GM12891 (cell line): ENCODE measurements around the gene PI4K2A.
"Not testable (repeated sequence)": the region's sequence is repeated elsewhere in the genome, so short reads cannot be mapped to it uniquely, and the experiment has no call there.

Source experiments
- DNase-seq: peaks from one replicate; pipeline ENCODE4 v3.0.0; 2011; ENCODE audit warnings: low spot score; ENCODE audit not compliant: insufficient read length
- FAIRE-seq: peaks from 2 replicates; lab custom pipeline; 2011; peaks lifted over from hg19 to GRCh38; lab: Jason Lieb, UNC
- PAX5 ChIP-seq: IDR thresholded peaks from 2 replicates; pipeline ENCODE4 v1.6.1; 2011; ENCODE audit warnings: low read length, moderate library complexity, mild to moderate bottlenecking; ENCODE audit not compliant: insufficient read depth, severe bottlenecking
- POLR2A ChIP-seq: IDR thresholded peaks from 2 replicates; pipeline ENCODE4 v1.6.1; 2011; ENCODE audit warnings: low read depth, low read length, control low read depth
- POLR2AphosphoS5 ChIP-seq: IDR thresholded peaks from 2 replicates; pipeline ENCODE4 v1.6.1; 2011; ENCODE audit warnings: low read depth, low read length, control low read depth
- POU2F2 ChIP-seq: IDR thresholded peaks from 2 replicates; pipeline ENCODE4 v1.6.1; 2011; ENCODE audit warnings: low read depth, mild to moderate bottlenecking, control low read depth, low read length, moderate library complexity
- SPI1 ChIP-seq: IDR thresholded peaks from 2 replicates; pipeline ENCODE4 v1.6.1; 2011; ENCODE audit warnings: low read depth, low read length, control low read depth
- TAF1 ChIP-seq: IDR thresholded peaks from 2 replicates; pipeline ENCODE4 v1.6.1; 2011; ENCODE audit warnings: low read depth, low read length, control low read depth

Gene PI4K2A

GRCh38 chr10:97685395-97685958 is 45.0 kb downstream of the PI4K2A start:
- DNase-seq (no peak), FAIRE-seq (no peak)
- TF ChIP-seq POU2F2, result no peak
- TF ChIP-seq POLR2A, result no peak
- TF ChIP-seq PAX5, result no peak
- TF ChIP-seq SPI1, result no peak
- no peak for TF ChIP-seq TAF1
- TF ChIP-seq POLR2AphosphoS5, result no peak

DNA sequence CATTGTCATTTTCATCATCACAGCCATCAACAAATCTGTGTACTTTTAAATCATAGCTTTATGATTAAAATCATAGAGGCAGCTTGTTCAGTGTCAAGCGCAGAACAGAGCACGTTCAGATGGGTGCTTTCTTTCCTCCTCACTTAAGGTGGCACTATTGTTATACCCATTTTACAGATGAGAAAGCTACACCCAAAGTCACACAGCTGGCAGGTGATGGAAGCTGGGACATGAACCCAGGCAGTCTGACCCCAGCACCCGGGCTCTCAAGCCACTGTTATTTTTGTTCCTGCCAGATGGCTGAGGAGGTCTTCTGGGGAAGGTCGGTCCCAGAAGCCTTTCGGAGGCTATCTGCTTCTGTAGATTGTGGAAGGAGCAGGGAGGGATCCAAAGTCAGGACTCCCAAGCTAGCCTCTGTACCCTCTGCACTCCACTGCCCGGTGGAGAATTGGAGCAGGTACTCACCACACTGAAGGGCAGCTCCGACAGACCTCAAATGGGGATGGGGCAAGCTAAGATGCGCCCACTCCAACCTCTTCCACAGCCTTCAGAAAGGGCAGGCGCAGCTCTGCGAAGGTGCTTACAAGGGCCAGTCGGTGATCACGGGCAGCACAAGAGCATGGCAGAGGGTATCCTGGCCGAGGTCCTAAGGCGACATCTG is 46.0 kb downstream of the PI4K2A start:
- TF ChIP-seq SPI1 (no peak), POU2F2 (no peak), TAF1 (no peak), PAX5 (no peak), POLR2A (no peak), POLR2AphosphoS5 (no peak)
- DNase-seq, result no peak
- FAIRE-seq, result peak; percentile 56

DNA sequence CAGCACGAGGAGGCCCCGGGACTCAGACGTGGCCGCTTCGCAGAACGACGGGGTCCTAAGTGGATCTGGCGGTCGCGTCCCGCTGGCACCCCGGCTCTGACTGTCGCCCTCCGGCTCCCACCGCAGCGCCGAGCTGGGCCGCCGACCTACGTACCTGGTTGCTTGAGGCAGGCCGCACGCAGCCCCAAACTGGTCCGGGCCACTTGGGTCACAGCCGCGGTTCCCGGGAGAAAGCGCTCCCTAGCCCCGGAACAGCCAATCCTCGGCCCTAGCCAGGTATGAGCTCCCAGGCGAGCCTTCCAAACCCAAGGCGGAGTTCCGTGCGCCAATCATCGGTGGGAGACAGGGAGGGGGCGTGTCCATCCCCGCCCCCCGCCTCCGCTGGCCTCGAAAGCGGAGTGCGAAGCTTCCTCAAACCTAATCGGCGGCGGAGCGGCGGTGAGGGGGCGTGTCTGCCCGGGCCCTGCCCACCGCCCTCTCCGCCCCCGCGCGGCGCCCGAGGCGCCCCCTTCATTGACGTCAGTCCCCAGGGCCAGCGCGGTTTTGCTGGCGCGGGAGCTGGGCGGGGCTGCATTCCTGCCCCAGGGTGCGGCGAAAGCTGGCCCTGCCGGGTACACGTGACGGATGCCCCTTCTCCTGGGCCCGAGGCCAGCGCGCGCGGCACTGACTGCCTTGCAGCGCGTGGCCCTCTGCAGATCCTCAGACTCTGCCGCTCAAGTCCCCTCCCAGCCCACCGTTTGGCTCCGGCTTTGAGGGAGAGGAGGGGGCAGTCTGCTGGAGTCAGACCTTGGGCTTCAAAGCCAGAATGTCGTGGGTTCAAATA is 46.7 kb downstream of the PI4K2A start, which contains the start of gene AVPI1:
Gene AVPI1 (minus strand): TSS at position 280 of the 823 bp plus-strand sequence. CDS start 7,336 bp downstream, outside the sequence.
- peak; percentile 94 for FAIRE-seq
- peak; percentile 88 for DNase-seq
- TF ChIP-seq TAF1 (no peak), SPI1 (0 out of 2 replicates have a peak, but pooled peaks have one; percentile 6), POU2F2 (0 out of 2 replicates have a peak, but pooled peaks have one; percentile 37), POLR2A (peak; percentile 37; the same call in 1 of the 2 replicates)

GRCh38 chr10:97687785-97688781 is 47.6 kb downstream of the PI4K2A start:
- peak; percentile 59 for FAIRE-seq
- DNase-seq, result no peak
- no peak for TF ChIP-seq SPI1

DNA sequence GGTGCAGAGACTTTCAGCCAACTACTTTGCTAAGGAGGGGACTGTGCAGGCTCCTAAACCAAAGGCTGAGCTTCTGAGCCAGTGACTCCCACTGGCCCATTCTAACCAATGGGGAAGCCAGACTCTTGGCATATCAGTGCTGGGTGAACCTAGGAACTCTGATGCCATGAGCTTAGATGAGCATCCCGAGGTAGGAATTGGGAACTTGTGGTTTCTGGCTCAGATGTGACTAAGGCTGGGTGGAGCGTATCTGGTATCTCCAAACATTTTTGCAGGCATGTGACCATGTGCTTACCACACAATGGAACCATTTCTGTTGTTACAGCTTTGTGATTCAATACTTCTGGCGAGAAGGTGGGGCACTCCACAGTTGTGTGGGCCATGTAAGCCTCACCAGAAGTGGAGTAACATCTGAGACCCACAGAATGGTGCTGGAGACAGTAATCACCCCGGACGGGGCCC is 49.1 kb downstream of the PI4K2A start:
- TF ChIP-seq POLR2A (no peak), PAX5 (no peak)
- DNase-seq (no peak), FAIRE-seq (no peak)

GRCh38 chr10:97690133-97690532 is 49.7 kb downstream of the PI4K2A start:
- no peak for FAIRE-seq
- DNase-seq, result no peak
- TF ChIP-seq SPI1 (no peak), POLR2AphosphoS5 (no peak), POU2F2 (no peak), POLR2A (no peak), TAF1 (no peak), PAX5 (no peak)

DNA sequence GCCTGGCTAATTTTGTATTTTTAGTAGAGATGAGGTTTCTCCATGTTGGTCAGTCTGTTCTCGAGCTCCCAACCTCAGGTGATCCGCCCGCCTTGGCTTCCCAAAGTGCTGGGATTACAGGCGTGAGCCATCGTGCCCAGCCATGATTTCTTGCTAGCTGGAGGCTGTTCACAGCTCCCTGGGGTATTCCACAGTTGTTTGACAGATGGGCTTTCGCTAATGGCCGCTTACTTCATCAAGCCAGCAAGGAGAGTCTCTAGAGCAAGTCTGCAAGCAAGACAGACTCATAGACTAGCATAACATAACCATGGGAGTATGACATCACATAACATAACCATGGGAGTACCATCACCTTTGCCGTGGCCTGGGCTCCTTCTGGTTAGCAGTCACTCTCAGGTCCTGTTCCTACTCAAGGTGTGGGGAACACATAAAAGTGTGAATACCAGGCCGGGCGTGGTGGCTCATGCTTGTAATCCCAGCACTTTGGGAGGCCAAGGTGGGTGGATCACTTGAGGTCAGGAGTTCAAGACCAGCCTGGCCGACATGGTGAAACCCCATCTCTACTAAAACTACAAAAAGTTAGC is 57.7 kb downstream of the PI4K2A start:
- not testable (repeated sequence) for FAIRE-seq, DNase-seq

GRCh38 chr10:97701438-97702069 is 61.1 kb downstream of the PI4K2A start:
- FAIRE-seq, result peak; percentile 82
- peak; percentile 68 for DNase-seq
- TF ChIP-seq TAF1 (no peak), POLR2A (no peak), POU2F2 (no peak), PAX5 (no peak), SPI1 (no peak), POLR2AphosphoS5 (no peak)
